ENCODE measurements around the gene NR4A1.

The NR4A1 gene

DNA sequence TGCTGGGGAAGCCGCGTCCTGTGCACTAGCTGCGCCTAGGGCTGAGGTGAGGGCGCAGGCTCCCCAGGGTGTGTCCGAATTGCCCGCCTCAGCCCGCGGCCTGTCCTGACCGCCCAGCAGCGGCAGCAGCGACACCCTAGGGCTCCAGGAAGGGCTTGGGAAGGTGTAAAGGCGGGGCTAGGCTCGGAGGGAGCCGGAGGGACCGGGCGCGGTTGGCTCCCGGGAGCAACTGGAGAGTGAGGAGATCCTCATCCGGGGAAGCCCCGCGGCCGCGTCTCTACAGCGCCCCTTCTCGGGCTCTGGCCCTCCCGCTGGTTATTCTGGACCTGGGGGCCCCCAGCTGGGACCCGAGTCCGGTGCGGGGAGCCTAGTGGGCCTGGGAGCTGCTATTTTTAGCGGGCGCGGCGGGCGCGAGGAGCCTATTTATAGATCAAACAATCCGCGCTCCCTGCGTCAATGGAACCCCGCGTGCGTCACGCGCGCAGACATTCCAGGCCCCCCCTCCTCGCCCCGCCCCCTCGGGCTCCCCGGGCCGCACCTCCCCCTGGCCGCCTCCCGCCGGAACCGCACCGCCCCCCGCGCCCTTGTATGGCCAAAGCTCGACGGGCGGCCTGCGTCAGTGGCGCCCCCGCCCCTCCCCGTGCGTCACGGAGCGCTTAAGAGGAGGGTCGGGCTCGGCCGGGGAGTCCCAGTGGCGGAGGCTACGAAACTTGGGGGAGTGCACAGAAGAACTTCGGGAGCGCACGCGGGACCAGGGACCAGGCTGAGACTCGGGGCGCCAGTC lies at the start of gene NR4A1:
TSS of gene NR4A1 (plus strand) at position 685 of the 784 bp plus-strand sequence. CDS start 2,887 bp downstream, outside the sequence.
- Histone ChIP-seq H3K9me2 (replicated peaks; ENCODE audit: control insufficient read depth, low read length) (no peaks in the 10 kb centered on the region), H3K27me3 (ENCODE audit: control insufficient read depth, low read length) (no peaks in the 10 kb centered on the region), H3K4me3 (ENCODE audit: low read length) (peak within 1 kb of the TSS; percentile 86), H3F3A (ENCODE audit: control insufficient read depth, insufficient read depth) (no peaks in the 10 kb centered on the region), H3K4me2 (ENCODE audit: low read length) (peak within 1 kb of the TSS; percentile 99), H3K79me2 (ENCODE audit: control insufficient read depth, low read length) (peaks cover 15% of the 10 kb centered on the region), H4K20me1 (ENCODE audit: control insufficient read depth, insufficient read depth, low read depth, low read length) (peaks cover 6% of the 10 kb centered on the region), H3K9me3 (ENCODE audit: control insufficient read depth, insufficient read depth, low read length) (no peaks in the 10 kb centered on the region), H3K36me3 (ENCODE audit: control insufficient read depth, low read length) (peaks cover 12% of the 10 kb centered on the region), H3K4me1 (ENCODE audit: control insufficient read depth, low read length) (peaks cover 33% of the 10 kb centered on the region), H3K27ac (ENCODE audit: low read depth, low read length) (peak within 1 kb of the TSS; percentile 54)
- TF ChIP-seq CTCF (IDR thresholded peaks at IDR 0.05; ENCODE audit: low read depth, low read length, poor library complexity, severe bottlenecking) (peak; percentile 40), EZH2phosphoT487 (IDR thresholded peaks at IDR 0.05; ENCODE audit: borderline replicate concordance, low read length) (no peak)

DNA sequence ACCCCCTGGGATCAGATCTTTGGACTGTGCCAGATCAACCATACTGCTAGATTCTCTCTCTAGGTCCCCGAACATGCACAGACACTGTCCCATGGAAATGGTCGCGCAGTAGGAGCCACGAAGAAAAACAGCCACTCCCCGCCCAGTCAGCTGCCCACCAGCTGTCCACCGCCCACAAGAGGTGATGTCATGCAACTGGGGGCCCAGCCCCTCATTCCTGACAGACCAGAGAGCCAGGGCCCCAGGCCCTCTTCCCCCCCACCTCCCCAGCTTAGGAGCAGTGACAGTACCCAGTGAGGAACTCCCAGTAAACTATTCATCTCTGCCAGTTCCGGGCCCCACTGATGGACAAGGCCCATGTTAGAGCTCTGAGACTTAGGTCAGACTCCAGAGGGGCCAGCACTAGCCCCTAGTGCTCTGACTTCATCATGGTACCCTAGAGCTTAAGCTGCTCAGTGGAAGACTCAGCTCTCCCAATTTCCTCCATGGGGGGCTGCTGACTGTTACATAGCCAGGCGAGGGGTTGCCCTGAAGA lies 48.2 kb upstream of the NR4A1 start:
- H3K27ac ChIP-seq (ENCODE audit: low read depth, low read length) = no peak overlapping the region
- H3K27me3 ChIP-seq (ENCODE audit: control insufficient read depth, low read length) = peaks cover 43% of the 10 kb centered on the region

DNA sequence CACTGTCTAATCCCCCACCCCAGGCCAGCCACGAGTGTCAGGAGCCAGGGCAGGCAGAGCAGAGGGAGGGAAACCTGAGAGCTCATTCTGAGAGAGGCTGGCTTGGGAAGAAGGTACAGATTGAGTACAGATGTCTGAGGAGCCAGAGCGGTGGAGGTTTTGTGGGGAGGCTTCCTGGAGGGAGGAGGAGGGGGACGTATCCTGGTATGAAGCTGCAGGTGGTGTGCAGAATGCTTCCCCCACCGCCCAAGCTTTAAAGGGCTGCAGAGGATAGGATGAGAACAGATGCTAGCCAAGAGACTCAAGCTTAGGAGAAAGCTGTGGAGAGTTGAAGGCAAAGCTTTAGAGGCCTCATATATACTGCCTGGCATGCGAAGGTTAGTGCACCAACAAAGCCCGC lies 47.7 kb upstream of the NR4A1 start:
- Histone ChIP-seq H3F3A (ENCODE audit: control insufficient read depth, insufficient read depth) (no peaks in the 10 kb centered on the region), H3K9me2 (replicated peaks; ENCODE audit: control insufficient read depth, low read length) (no peaks in the 10 kb centered on the region), H3K27ac (ENCODE audit: low read depth, low read length) (no peak overlapping the region), H3K27me3 (ENCODE audit: control insufficient read depth, low read length) (peaks cover 48% of the 10 kb centered on the region), H3K4me1 (ENCODE audit: control insufficient read depth, low read length) (peaks cover 11% of the 10 kb centered on the region), H3K36me3 (ENCODE audit: control insufficient read depth, low read length) (no peaks in the 10 kb centered on the region), H3K4me2 (ENCODE audit: low read length) (no peak overlapping the region), H3K79me2 (ENCODE audit: control insufficient read depth, low read length) (no peaks in the 10 kb centered on the region), H3K9me3 (ENCODE audit: control insufficient read depth, insufficient read depth, low read length) (no peaks in the 10 kb centered on the region), H4K20me1 (ENCODE audit: control insufficient read depth, insufficient read depth, low read depth, low read length) (no peaks in the 10 kb centered on the region), H3K4me3 (ENCODE audit: low read length) (no peak overlapping the region)
- TF ChIP-seq EZH2phosphoT487 (IDR thresholded peaks at IDR 0.05; ENCODE audit: borderline replicate concordance, low read length) = no peak
- TF ChIP-seq CTCF (IDR thresholded peaks at IDR 0.05; ENCODE audit: low read depth, low read length, poor library complexity, severe bottlenecking) = no peak

More for the DNA sequence above, 48.2 kb upstream of the NR4A1 start:
- TF ChIP-seq CTCF (IDR thresholded peaks at IDR 0.05; ENCODE audit: low read depth, low read length, poor library complexity, severe bottlenecking) (no peak), EZH2phosphoT487 (IDR thresholded peaks at IDR 0.05; ENCODE audit: borderline replicate concordance, low read length) (no peak)
- no peaks in the 10 kb centered on the region for H3K9me2 ChIP-seq (replicated peaks; ENCODE audit: control insufficient read depth, low read length)
- no peaks in the 10 kb centered on the region for H3K36me3 ChIP-seq (ENCODE audit: control insufficient read depth, low read length)
- no peak overlapping the region for H3K4me2 ChIP-seq (ENCODE audit: low read length)
- no peaks in the 10 kb centered on the region for H3K9me3 ChIP-seq (ENCODE audit: control insufficient read depth, insufficient read depth, low read length)
- no peak overlapping the region for H3K4me3 ChIP-seq (ENCODE audit: low read length)
- peaks cover 11% of the 10 kb centered on the region for H3K4me1 ChIP-seq (ENCODE audit: control insufficient read depth, low read length)
- no peaks in the 10 kb centered on the region for H3K79me2 ChIP-seq (ENCODE audit: control insufficient read depth, low read length)
- no peaks in the 10 kb centered on the region for H3F3A ChIP-seq (ENCODE audit: control insufficient read depth, insufficient read depth)
- no peaks in the 10 kb centered on the region for H4K20me1 ChIP-seq (ENCODE audit: control insufficient read depth, insufficient read depth, low read depth, low read length)

Data from DOHH2 (cell line).